Endothelial cell of umbilical vein (primary cell): ENCODE results near the gene PEAK3. TPM values are rescaled to one million over a fixed set of nuclear protein-coding genes. Genes with fewer than 3 reads are reported as not detected.

Experiments
- BruUV-seq: library from RNA; stranded (reverse); fragments of 400-500 nt; replicated peaks from 2 replicates; lab custom pipeline; 2021; lab: Mats Ljungman, UMichigan
- CTCF ChIA-PET: fragments of 300-600, 350-600 bp; sonication (Branson Sonifier 250); formaldehyde crosslinking; loops from one replicate; lab custom pipeline; 2021; ENCODE audit warnings: antibody characterized with exemption, inconsistent platforms; lab: Charles Lee
- POLR2A ChIA-PET: fragments of 300-600, 350-600 bp; sonication (Branson Sonifier 250); formaldehyde crosslinking; loops from one replicate; lab custom pipeline; 2021; ENCODE audit warnings: antibody characterized with exemption, inconsistent platforms; lab: Charles Lee
- DNase-seq: peaks from one replicate; pipeline ENCODE4 v3.0.0-alpha.2; 2011; ENCODE audit warnings: low read depth, low spot score
- FAIRE-seq: peaks from 2 replicates; lab custom pipeline; 2011; peaks lifted over from hg19 to GRCh38; lab: Jason Lieb, UNC
- H2AFZ ChIP-seq: 2 replicates; pipeline ENCODE4 v1.6.0; 2012; ENCODE audit warnings: low read depth, low read length, control low read depth, inconsistent platforms
- H3K27ac ChIP-seq: 2 replicates; pipeline ENCODE4 v1.5.1; 2011; ENCODE audit warnings: low read depth, mild to moderate bottlenecking, control low read depth, low read length, moderate library complexity; ENCODE audit not compliant: insufficient read depth
- H3K27me3 ChIP-seq, 2 experiments: 2 replicates each; pipeline versions ENCODE4 v1.6.0 to v1.6.1; 2011; ENCODE audit warnings: low read length in 2 of 2, mixed read lengths in 1 of 2; ENCODE audit not compliant: control insufficient read depth in 2 of 2, insufficient read depth in 2 of 2
- H3K36me3 ChIP-seq, 2 experiments: 2 replicates in 1 of 2; 3 replicates in 1 of 2; pipeline ENCODE4 v1.5.1; 2011; ENCODE audit warnings: low read length in 2 of 2, mild to moderate bottlenecking in 1 of 2, moderate library complexity in 1 of 2; ENCODE audit not compliant: control insufficient read depth in 2 of 2, insufficient read depth in 2 of 2; ENCODE audit errors: extremely low read depth in 1 of 2
- H3K4me1 ChIP-seq: 3 replicates; pipeline ENCODE4 v1.5.1; 2011; ENCODE audit warnings: mild to moderate bottlenecking, low read length; ENCODE audit not compliant: control insufficient read depth, insufficient read depth; ENCODE audit errors: extremely low read depth
- H3K4me2 ChIP-seq: 2 replicates; pipeline ENCODE4 v1.6.1; 2011; ENCODE audit warnings: low read length, control low read depth, mixed read lengths; ENCODE audit not compliant: insufficient read depth
- H3K4me3 ChIP-seq, 3 experiments: fragments of 200-600 bp in 1 of 3; sonication (generic), shearing (Covaris generic) in 1 of 3; replicated peaks in 1 of 3; 2 replicates each; pipeline ENCODE4 v1.5.1; 2011 to 2016; ENCODE audit warnings: control low read depth in 3 of 3, low read length in 3 of 3, mild to moderate bottlenecking in 2 of 3, inconsistent platforms in 1 of 3, low read depth in 1 of 3, moderate library complexity in 1 of 3; ENCODE audit not compliant: insufficient read depth in 1 of 3
- H3K79me2 ChIP-seq: 2 replicates; pipeline ENCODE4 v1.6.0; 2012; ENCODE audit warnings: low read length, inconsistent platforms; ENCODE audit not compliant: control insufficient read depth, insufficient read depth
- H3K9ac ChIP-seq: replicated peaks from 2 replicates; pipeline ENCODE3; 2011; ENCODE audit warnings: low read length, control low read depth; ENCODE audit not compliant: insufficient read depth; ENCODE audit errors: extremely low read depth
- H3K9me1 ChIP-seq: replicated peaks from 3 replicates; pipeline ENCODE4 v1.6.0; 2011; ENCODE audit warnings: mild to moderate bottlenecking, low read length; ENCODE audit not compliant: control insufficient read depth, insufficient read depth; ENCODE audit errors: extremely low read depth
- H3K9me3 ChIP-seq: replicated peaks from 2 replicates; pipeline ENCODE4 v1.5.1; 2012; ENCODE audit warnings: low read length, inconsistent platforms; ENCODE audit not compliant: control insufficient read depth, insufficient read depth
- H4K20me1 ChIP-seq: replicated peaks from 2 replicates; pipeline ENCODE3; 2011; ENCODE audit warnings: mild to moderate bottlenecking, low read length; ENCODE audit not compliant: control insufficient read depth, insufficient read depth; ENCODE audit errors: extremely low read depth
- EZH2 ChIP-seq: IDR thresholded peaks from 2 replicates; pipeline ENCODE4 v1.6.1; 2012; ENCODE audit warnings: borderline replicate concordance, low read depth, mild to moderate bottlenecking, moderate library complexity, low read length, inconsistent platforms; ENCODE audit not compliant: severe bottlenecking
- FOS ChIP-seq: IDR thresholded peaks from 2 replicates; pipeline ENCODE4 v1.6.1; 2011; ENCODE audit warnings: mild to moderate bottlenecking, low read length, moderate library complexity, borderline replicate concordance; ENCODE audit not compliant: insufficient read depth
- GATA2 ChIP-seq: IDR thresholded peaks from 2 replicates; pipeline ENCODE4 v1.7.0; 2011; ENCODE audit warnings: low read depth, mild to moderate bottlenecking, moderate library complexity, mixed read lengths, low read length; ENCODE audit not compliant: insufficient read length, insufficient read depth
- JUN ChIP-seq: IDR thresholded peaks from 2 replicates; pipeline ENCODE4 v1.6.1; 2011; ENCODE audit warnings: borderline replicate concordance, low read depth; ENCODE audit not compliant: insufficient read length, insufficient read depth
- POLR2A ChIP-seq: IDR thresholded peaks from 2 replicates; pipeline ENCODE4 v1.6.1; 2012; ENCODE audit warnings: low read depth, mild to moderate bottlenecking, control low read depth, low read length
- POLR2AphosphoS5 ChIP-seq: IDR thresholded peaks from 2 replicates; pipeline ENCODE4 v1.6.1; 2012; ENCODE audit warnings: low read depth, mild to moderate bottlenecking, control low read depth, low read length, moderate library complexity; ENCODE audit not compliant: insufficient read depth
- dilution Hi-C: fragments of 300-500 bp; cut with MboI; formaldehyde crosslinking; loops from one replicate; pipeline ENCODE4 v1.15.0; 2019; ENCODE audit warnings: low sequenced_read_pairs; ENCODE audit not compliant: extremely low pct_ligation_motif_present
- intact Hi-C: fragments of 100-400 bp; cut with micrococcal nuclease; formaldehyde crosslinking; loops from one replicate; pipeline ENCODE4 v1.10.0; 2022
- polyA plus RNA-seq, 4 experiments: library from polyadenylated mRNA; depleted of rRNA in 3 of 4; stranded (reverse) in 3 of 4; unstranded in 1 of 4; fragments of >200 nt; gene quantifications; 2 replicates each; pipeline versions ENCODE4 v1.2.1 to v1.2.3, GENCODE V29; 2011 to 2012; ENCODE audit warnings: missing spikeins in 1 of 4
- total RNA-seq: library from RNA; stranded (reverse); gene quantifications from 2 replicates; pipeline ENCODE4 v1.2.3, GENCODE V29; 2021
- TF ChIP-seq, protein P1 (sequence below): IDR thresholded peaks from 2 replicates; pipeline ENCODE4 v1.6.1; 2011; ENCODE audit not compliant: insufficient read depth, insufficient read length
- TF ChIP-seq, protein P2 (sequence below), 2 donors: IDR thresholded peaks; 1 replicate in 1 of 2; 2 replicates in 1 of 2; pipeline ENCODE4 v1.5.1; 2011; ENCODE audit warnings: low read length in 2 of 2, mild to moderate bottlenecking in 2 of 2, moderate library complexity in 2 of 2, control low read depth in 1 of 2, inconsistent platforms in 1 of 2, low read depth in 1 of 2; ENCODE audit not compliant: insufficient read depth in 1 of 2; ENCODE audit errors: extremely low read depth in 1 of 2

The PEAK3 gene
- total and polyA plus RNA-seq, 2 donors (not counting 3 experiments of a cell fraction or from before 2014, with no cell fraction given) = 0.03 TPM; not detected in 1

DNA sequence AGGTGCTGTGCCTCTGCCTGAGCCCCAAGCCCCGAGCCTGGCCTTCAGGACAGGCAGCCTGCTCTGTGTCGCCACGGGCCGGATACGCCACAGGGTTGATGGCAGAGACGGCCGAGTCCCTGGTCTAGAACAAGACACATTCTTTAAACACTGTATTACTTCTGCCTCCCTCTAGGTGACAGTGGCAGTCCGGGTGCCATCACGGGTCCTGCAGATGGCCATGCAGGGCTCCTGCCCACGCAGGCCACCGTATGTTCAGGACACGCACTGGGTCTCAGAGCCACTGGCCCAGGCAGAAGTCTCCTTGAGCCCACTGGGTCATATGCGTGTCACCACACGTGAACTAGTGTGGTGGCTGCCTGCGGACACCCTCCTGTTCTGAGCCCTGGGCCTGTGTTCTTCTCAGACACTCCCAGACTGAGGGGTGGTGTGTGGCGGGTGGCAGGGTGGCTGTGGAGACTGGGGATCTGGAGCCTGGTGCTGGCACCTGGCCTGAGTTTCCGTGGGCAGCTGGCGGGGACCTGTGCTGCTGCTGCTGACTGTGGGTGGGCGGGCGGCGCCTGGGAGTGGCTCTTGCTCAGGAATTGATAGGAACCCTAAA lies 50.3 kb downstream of the PEAK3 start:
- no peak for TF ChIP-seq GATA2
- no peak for TF ChIP-seq POLR2A
- TF ChIP-seq FOS = no peak
- no peak for TF ChIP-seq JUN
- TF ChIP-seq POLR2AphosphoS5 = peak; percentile 37
- TF ChIP-seq, protein P1, sequence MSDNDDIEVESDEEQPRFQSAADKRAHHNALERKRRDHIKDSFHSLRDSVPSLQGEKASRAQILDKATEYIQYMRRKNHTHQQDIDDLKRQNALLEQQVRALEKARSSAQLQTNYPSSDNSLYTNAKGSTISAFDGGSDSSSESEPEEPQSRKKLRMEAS = no peak
- TF ChIP-seq EZH2 = no peak
- TF ChIP-seq, protein P2, sequence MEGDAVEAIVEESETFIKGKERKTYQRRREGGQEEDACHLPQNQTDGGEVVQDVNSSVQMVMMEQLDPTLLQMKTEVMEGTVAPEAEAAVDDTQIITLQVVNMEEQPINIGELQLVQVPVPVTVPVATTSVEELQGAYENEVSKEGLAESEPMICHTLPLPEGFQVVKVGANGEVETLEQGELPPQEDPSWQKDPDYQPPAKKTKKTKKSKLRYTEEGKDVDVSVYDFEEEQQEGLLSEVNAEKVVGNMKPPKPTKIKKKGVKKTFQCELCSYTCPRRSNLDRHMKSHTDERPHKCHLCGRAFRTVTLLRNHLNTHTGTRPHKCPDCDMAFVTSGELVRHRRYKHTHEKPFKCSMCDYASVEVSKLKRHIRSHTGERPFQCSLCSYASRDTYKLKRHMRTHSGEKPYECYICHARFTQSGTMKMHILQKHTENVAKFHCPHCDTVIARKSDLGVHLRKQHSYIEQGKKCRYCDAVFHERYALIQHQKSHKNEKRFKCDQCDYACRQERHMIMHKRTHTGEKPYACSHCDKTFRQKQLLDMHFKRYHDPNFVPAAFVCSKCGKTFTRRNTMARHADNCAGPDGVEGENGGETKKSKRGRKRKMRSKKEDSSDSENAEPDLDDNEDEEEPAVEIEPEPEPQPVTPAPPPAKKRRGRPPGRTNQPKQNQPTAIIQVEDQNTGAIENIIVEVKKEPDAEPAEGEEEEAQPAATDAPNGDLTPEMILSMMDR (IDR thresholded peaks at IDR 0.05; ENCODE audit: extremely low read depth in 1 of 2, insufficient read depth in 1 of 2, low read depth in 1 of 2, low read length in 2 of 2) = no peak
- POLR2A ChIA-PET = interaction anchor here (0.5 kb wide), 1 partner anchor 73 kb away, joined by 3 read pairs; no protein-coding TSS in a partner anchor
- no peak overlapping the region for H3K9ac ChIP-seq
- H3K9me1 ChIP-seq = no peaks in the 10 kb centered on the region
- H3K4me1 ChIP-seq = peaks cover 4% of the 10 kb centered on the region
- no peaks in the 10 kb centered on the region for H4K20me1 ChIP-seq
- peak; percentile 59 for FAIRE-seq
- H3K27me3 ChIP-seq = no peaks in the 10 kb centered on the region
- peaks cover 0 to 31% of the 10 kb centered on the region in 2 experiments for H3K36me3 ChIP-seq
- CTCF ChIA-PET = interaction anchor here (3.0 kb wide), 1 partner anchor 76 kb away, joined by 17 read pairs; no protein-coding TSS in a partner anchor
- dilution Hi-C loops (no loop called here), intact Hi-C loops (no loop called here)
- peaks cover 30% of the 10 kb centered on the region for H3K79me2 ChIP-seq
- no peak for DNase-seq
- no peak overlapping the region for H2AFZ ChIP-seq
- H3K4me2 ChIP-seq = no peak overlapping the region
- H3K27ac ChIP-seq = no peak overlapping the region
- H3K9me3 ChIP-seq = no peaks in the 10 kb centered on the region
- no peak overlapping the region for H3K4me3 ChIP-seq
- BruUV-seq = no TSS peak
